ENCODE data around the gene CAV3.

CAV3 gene

GRCh38 chr3:8761866-8762265 is 28.3 kb downstream of the CAV3 start:
- H3K4me1 Mint-ChIP-seq: peaks cover 0 to 5% of the 10 kb centered on the region in 2 donors

GRCh38 chr3:8762607-8763377 is 29.2 kb downstream of the CAV3 start:
- no peak overlapping the region for H3K27ac Mint-ChIP-seq
- H3K4me1 Mint-ChIP-seq: peaks cover 0 to 12% of the 10 kb centered on the region in 2 donors
- H3K36me3 Mint-ChIP-seq: no peaks in the 10 kb centered on the region
- no peak for ATAC-seq (replicated peaks)
- H3K4me3 Mint-ChIP-seq: no peak overlapping the region
- DNase-seq: no peak
- H3K9me3 Mint-ChIP-seq: no peaks in the 10 kb centered on the region
- H3K27me3 Mint-ChIP-seq: peaks cover 11 to 15% of the 10 kb centered on the region in 2 donors

More at GRCh38 chr3:8761866-8762265, 28.3 kb downstream of the CAV3 start:
- Mint-ChIP-seq H3K27ac (no peak overlapping the region), H3K4me3 (no peak overlapping the region), H3K36me3 (no peaks in the 10 kb centered on the region), H3K9me3 (no peaks in the 10 kb centered on the region), H3K27me3 (peaks cover 5 to 6% of the 10 kb centered on the region in 2 donors)
- ATAC-seq (replicated peaks): no peak
- no peak for DNase-seq

DNA sequence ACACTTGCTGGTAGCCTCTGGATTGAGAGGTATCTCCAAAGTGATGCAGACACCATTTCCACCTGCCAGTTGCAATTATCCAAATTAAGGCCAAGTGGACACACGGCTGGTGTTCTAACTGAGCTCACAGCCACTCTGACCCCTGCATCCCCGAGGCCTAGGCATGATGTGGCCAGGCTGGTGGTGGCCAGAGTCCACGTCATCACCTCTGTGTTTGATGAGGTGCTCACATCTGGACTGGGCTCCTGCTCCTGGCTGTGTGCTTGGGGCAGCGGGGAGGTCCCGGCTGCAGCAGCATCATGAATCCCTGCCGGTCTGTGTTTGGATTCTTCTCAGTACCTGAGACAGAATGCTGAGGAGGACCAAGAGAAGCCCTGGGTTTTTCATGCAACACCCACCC is 30.9 kb downstream of the CAV3 start:
- no peaks in the 10 kb centered on the region for H3K9me3 Mint-ChIP-seq
- H3K27ac Mint-ChIP-seq: no peak overlapping the region
- ATAC-seq (replicated peaks): no peak
- H3K36me3 Mint-ChIP-seq: peaks cover 0 to 2% of the 10 kb centered on the region in 2 donors
- no peak for DNase-seq
- H3K4me1 Mint-ChIP-seq: peaks cover 11 to 27% of the 10 kb centered on the region in 2 donors
- H3K27me3 Mint-ChIP-seq: peaks cover 25 to 31% of the 10 kb centered on the region in 2 donors
- no peak overlapping the region for H3K4me3 Mint-ChIP-seq

GRCh38 chr3:8765528-8765927 is 31.9 kb downstream of the CAV3 start:
- ATAC-seq (replicated peaks) (no peak), DNase-seq (no peak)
- Mint-ChIP-seq H3K36me3 (peaks cover 0 to 2% of the 10 kb centered on the region in 2 donors), H3K27ac (no peak overlapping the region), H3K9me3 (no peaks in the 10 kb centered on the region), H3K4me3 (no peak overlapping the region), H3K4me1 (peaks cover 13 to 30% of the 10 kb centered on the region in 2 donors), H3K27me3 (peaks cover 28 to 33% of the 10 kb centered on the region in 2 donors)

DNA sequence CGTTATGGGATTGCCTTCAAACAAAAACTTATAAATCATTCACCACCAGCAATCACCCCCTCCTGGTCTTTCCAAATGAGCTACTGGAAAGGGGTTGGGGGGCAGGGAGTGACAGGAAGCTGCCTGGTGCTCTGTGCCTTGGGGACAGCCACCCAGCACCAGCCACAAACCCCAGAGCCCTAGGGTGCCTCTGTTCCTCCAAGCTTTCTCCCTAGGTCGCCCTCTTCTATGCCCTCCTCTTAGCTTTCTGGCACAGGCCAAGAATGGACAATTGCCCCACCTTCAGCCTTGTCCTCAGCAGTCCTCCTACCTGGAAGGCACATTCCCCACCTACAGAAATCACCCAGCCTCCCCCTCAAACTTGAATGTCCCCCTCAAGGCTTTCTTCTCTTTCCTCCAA is 32.5 kb downstream of the CAV3 start:
- Mint-ChIP-seq H3K27ac (no peak overlapping the region), H3K4me3 (no peak overlapping the region), H3K4me1 (peaks cover 13 to 30% of the 10 kb centered on the region in 2 donors), H3K27me3 (peaks cover 32 to 36% of the 10 kb centered on the region in 2 donors), H3K36me3 (peaks cover 0 to 2% of the 10 kb centered on the region in 2 donors), H3K9me3 (no peaks in the 10 kb centered on the region)
- no peak for ATAC-seq (replicated peaks)
- DNase-seq: no peak

GRCh38 chr3:8767256-8767666 is 33.7 kb downstream of the CAV3 start:
- H3K27me3 Mint-ChIP-seq: peaks cover 34 to 47% of the 10 kb centered on the region in 2 donors
- peaks cover 13 to 30% of the 10 kb centered on the region in 2 donors for H3K4me1 Mint-ChIP-seq
- no peak for ATAC-seq (replicated peaks)
- no peak for DNase-seq
- H3K4me3 Mint-ChIP-seq: peak overlapping the region; percentile 46 to 54
- H3K36me3 Mint-ChIP-seq: peaks cover 0 to 2% of the 10 kb centered on the region in 2 donors
- no peaks in the 10 kb centered on the region for H3K9me3 Mint-ChIP-seq
- no peak overlapping the region for H3K27ac Mint-ChIP-seq

- Mint-ChIP-seq H3K4me3 (peak overlapping the region; percentile 87), H3K36me3 (peaks cover 0 to 2% of the 10 kb centered on the region in 2 donors), H3K27ac (peak overlapping the region; percentile 33), H3K4me1 (peaks cover 13 to 30% of the 10 kb centered on the region in 2 donors), H3K9me3 (no peaks in the 10 kb centered on the region), H3K27me3 (peaks cover 34 to 47% of the 10 kb centered on the region in 2 donors)
- DNase-seq (peak; percentile 30), ATAC-seq (replicated peaks) (peak; percentile 56 to 60)
Measured at GRCh38 chr3:8767667-8768363, 34.2 kb downstream of the CAV3 start.

- DNase-seq (peak; percentile 10), ATAC-seq (replicated peaks) (peak; percentile 29 to 44)
- peaks cover 13 to 30% of the 10 kb centered on the region in 2 donors for H3K4me1 Mint-ChIP-seq
- no peaks in the 10 kb centered on the region for H3K9me3 Mint-ChIP-seq
- peaks cover 34 to 47% of the 10 kb centered on the region in 2 donors for H3K27me3 Mint-ChIP-seq
- H3K4me3 Mint-ChIP-seq: peak overlapping the region; percentile 87
- peaks cover 0 to 2% of the 10 kb centered on the region in 2 donors for H3K36me3 Mint-ChIP-seq
- peak overlapping the region; percentile 33 for H3K27ac Mint-ChIP-seq
Measured at GRCh38 chr3:8768364-8769087, 34.9 kb downstream of the CAV3 start.

- ATAC-seq (replicated peaks) (peak; percentile 82 to 84), DNase-seq (peak; percentile 53)
- Mint-ChIP-seq H3K27me3 (peaks cover 34 to 47% of the 10 kb centered on the region in 2 donors), H3K4me1 (peaks cover 13 to 30% of the 10 kb centered on the region in 2 donors), H3K4me3 (peak within 1 kb of the TSS; percentile 87), H3K36me3 (peaks cover 0 to 2% of the 10 kb centered on the region in 2 donors), H3K9me3 (no peaks in the 10 kb centered on the region), H3K27ac (peak within 1 kb of the TSS; percentile 33)
Measured at GRCh38 chr3:8769088-8769822, 35.7 kb downstream of the CAV3 start, which contains the start of gene OXTR. Gene OXTR, minus strand, starts transcription at chr3:8769613. Its CDS starts 1,426 bp downstream, at chr3:8768187.

DNA sequence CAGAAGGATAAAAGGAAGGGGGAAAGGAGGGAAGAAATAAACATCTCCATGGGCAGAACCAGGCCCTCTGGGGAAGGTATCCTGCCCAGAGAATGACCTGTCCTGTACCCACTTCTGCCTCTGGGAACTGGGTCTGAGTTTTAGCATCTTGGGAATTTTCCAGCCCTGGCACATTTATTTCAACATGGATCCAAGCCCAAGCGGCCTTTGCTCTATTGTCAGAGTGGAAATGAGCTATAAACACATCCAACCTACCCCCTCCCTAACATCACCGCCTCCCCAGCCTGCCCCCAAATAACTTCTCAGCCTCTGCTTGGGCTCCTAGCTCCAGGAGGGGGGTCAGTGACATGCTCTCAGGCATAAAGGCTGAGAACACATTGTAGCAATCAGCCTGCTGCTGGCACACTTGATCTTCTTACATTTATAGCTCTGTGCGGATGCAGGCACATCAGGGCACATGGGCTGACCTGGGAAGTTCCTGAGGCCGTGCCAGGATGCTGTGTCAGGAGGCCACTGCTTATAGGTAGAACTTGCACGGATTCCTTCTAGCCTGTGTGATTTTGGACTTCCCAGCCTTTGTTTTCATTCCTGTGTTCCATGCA is 40.4 kb downstream of the CAV3 start:
- Mint-ChIP-seq H3K9me3 (no peaks in the 10 kb centered on the region), H3K4me1 (peaks cover 8 to 9% of the 10 kb centered on the region in 2 donors), H3K27ac (no peak overlapping the region), H3K4me3 (no peak overlapping the region), H3K27me3 (peaks cover 22 to 42% of the 10 kb centered on the region in 2 donors), H3K36me3 (peaks cover 0 to 1% of the 10 kb centered on the region in 2 donors)
- no peak for ATAC-seq (replicated peaks)
- no peak for DNase-seq

GRCh38 chr3:8775181-8775580 is 41.6 kb downstream of the CAV3 start:
- H3K4me3 Mint-ChIP-seq: no peak overlapping the region
- H3K9me3 Mint-ChIP-seq: no peaks in the 10 kb centered on the region
- H3K36me3 Mint-ChIP-seq: no peaks in the 10 kb centered on the region
- no peak overlapping the region for H3K27ac Mint-ChIP-seq
- ATAC-seq (replicated peaks) (no peak), DNase-seq (no peak)
- peaks cover 14 to 35% of the 10 kb centered on the region in 2 donors for H3K27me3 Mint-ChIP-seq
- H3K4me1 Mint-ChIP-seq: peaks cover 0 to 2% of the 10 kb centered on the region in 2 donors

DNA sequence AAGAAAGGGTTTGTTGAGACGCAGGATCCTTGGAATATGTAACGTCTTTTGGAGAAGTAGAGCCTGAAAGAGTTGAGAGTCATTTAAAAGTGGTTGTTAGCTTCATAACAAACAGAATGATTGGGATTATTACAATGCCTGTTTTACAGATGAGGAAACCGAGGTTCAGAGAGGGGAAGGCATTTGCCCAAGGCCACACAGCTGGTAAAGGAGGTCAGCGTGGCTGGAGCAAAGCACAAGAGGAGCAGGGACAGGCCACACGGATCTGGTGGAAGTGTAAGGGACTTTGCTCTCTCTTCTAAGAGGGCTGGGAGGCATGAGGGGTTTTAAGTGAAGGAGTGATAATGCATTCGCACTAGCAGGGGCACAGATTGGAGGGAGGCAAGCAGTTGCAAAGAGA is 42.0 kb downstream of the CAV3 start:
- no peak for DNase-seq
- Mint-ChIP-seq H3K36me3 (no peaks in the 10 kb centered on the region), H3K4me1 (peaks cover 0 to 2% of the 10 kb centered on the region in 2 donors), H3K9me3 (no peaks in the 10 kb centered on the region), H3K27ac (no peak overlapping the region), H3K4me3 (no peak overlapping the region), H3K27me3 (peaks cover 14 to 35% of the 10 kb centered on the region in 2 donors)
- no peak for ATAC-seq (replicated peaks)

DNA sequence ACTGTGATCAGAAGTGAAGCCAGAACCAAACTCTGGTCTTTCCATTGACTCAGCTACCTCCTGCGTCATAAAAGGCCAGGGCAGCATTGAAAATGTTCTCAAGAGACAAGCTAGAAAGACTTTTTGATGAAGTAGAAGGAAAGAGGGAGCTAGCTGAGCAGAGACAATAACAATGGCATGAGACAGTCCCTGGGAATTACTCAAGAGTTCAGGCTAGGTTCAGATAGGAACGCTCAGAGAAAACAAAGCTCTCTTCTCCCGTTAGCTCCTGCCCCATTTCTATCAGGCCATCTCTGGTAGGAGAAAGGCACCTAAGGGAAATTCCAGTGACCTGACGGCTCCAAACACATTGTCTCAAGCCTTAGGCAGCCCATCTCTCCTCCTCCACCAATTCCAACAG is 42.8 kb downstream of the CAV3 start:
- DNase-seq (no peak), ATAC-seq (replicated peaks) (no peak)
- H3K27ac Mint-ChIP-seq: no peak overlapping the region
- peaks cover 9 to 29% of the 10 kb centered on the region in 2 donors for H3K27me3 Mint-ChIP-seq
- peaks cover 0 to 2% of the 10 kb centered on the region in 2 donors for H3K4me1 Mint-ChIP-seq
- no peak overlapping the region for H3K4me3 Mint-ChIP-seq
- H3K9me3 Mint-ChIP-seq: no peaks in the 10 kb centered on the region
- no peaks in the 10 kb centered on the region for H3K36me3 Mint-ChIP-seq
